ENCODE data around the gene PSMD1.

Gene PSMD1

GRCh38 chr2:231188506-231189170 lies 132.0 kb downstream of the PSMD1 start:
- Histone ChIP-seq H3K36me3 (ENCODE audit: insufficient read depth, low read length) (no peaks in the 10 kb centered on the region), H2AFZ (ENCODE audit: low read depth, low read length) (no peak overlapping the region), H3K4me1 (ENCODE audit: insufficient read depth, low read length) (no peaks in the 10 kb centered on the region), H3K79me2 (ENCODE audit: insufficient read depth, low read length) (no peaks in the 10 kb centered on the region), H3K9ac (ENCODE audit: low read depth, low read length) (no peak overlapping the region), H4K20me1 (ENCODE audit: insufficient read depth, low read length) (no peaks in the 10 kb centered on the region), H3K4me2 (ENCODE audit: insufficient read depth, low read length) (no peak overlapping the region), H3K27me3 (ENCODE audit: insufficient read depth, low read length, poor library complexity) (no peaks in the 10 kb centered on the region), H3K4me3 (ENCODE audit: low read depth in 1 of 2, low read length in 2 of 2) (no peak overlapping the region), H3K9me3 (ENCODE audit: insufficient read depth, low read length, severe bottlenecking) (no peaks in the 10 kb centered on the region), H3K27ac (ENCODE audit: low read length) (no peak overlapping the region)
- TF ChIP-seq CTCF (IDR thresholded peaks at IDR 0.05; ENCODE audit: borderline replicate concordance, extremely low read depth, low read length, poor library complexity, severe bottlenecking) (no peak), EZH2 (IDR thresholded peaks at IDR 0.05; ENCODE audit: borderline replicate concordance, low read depth, low read length, severe bottlenecking) (no peak)
- DNase-seq = no peak
- ATAC-seq (ENCODE audit: insufficient read depth, low read depth) = no peak

GRCh38 chr2:231189171-231189530 lies 132.5 kb downstream of the PSMD1 start:
- H3K4me3 ChIP-seq (ENCODE audit: low read depth in 1 of 2, low read length in 2 of 2) = no peak overlapping the region
- no peak overlapping the region for H3K9ac ChIP-seq (ENCODE audit: low read depth, low read length)
- no peak for DNase-seq
- no peaks in the 10 kb centered on the region for H3K9me3 ChIP-seq (ENCODE audit: insufficient read depth, low read length, severe bottlenecking)
- ATAC-seq (ENCODE audit: insufficient read depth, low read depth) = no peak
- H3K27me3 ChIP-seq (ENCODE audit: insufficient read depth, low read length, poor library complexity) = no peaks in the 10 kb centered on the region
- H3K4me1 ChIP-seq (ENCODE audit: insufficient read depth, low read length) = no peaks in the 10 kb centered on the region
- no peaks in the 10 kb centered on the region for H3K79me2 ChIP-seq (ENCODE audit: insufficient read depth, low read length)
- H2AFZ ChIP-seq (ENCODE audit: low read depth, low read length) = no peak overlapping the region
- H3K27ac ChIP-seq (ENCODE audit: low read length) = no peak overlapping the region
- H4K20me1 ChIP-seq (ENCODE audit: insufficient read depth, low read length) = no peaks in the 10 kb centered on the region
- TF ChIP-seq CTCF (IDR thresholded peaks at IDR 0.05; ENCODE audit: borderline replicate concordance, extremely low read depth, low read length, poor library complexity, severe bottlenecking) (no peak), EZH2 (IDR thresholded peaks at IDR 0.05; ENCODE audit: borderline replicate concordance, low read depth, low read length, severe bottlenecking) (no peak)
- no peaks in the 10 kb centered on the region for H3K36me3 ChIP-seq (ENCODE audit: insufficient read depth, low read length)
- H3K4me2 ChIP-seq (ENCODE audit: insufficient read depth, low read length) = no peak overlapping the region

GRCh38 chr2:231189571-231190495 lies 133.2 kb downstream of the PSMD1 start:
- H3K4me1 ChIP-seq (ENCODE audit: insufficient read depth, low read length) = no peaks in the 10 kb centered on the region
- no peak overlapping the region for H3K27ac ChIP-seq (ENCODE audit: low read length)
- no peaks in the 10 kb centered on the region for H3K36me3 ChIP-seq (ENCODE audit: insufficient read depth, low read length)
- no peak overlapping the region for H2AFZ ChIP-seq (ENCODE audit: low read depth, low read length)
- ATAC-seq (ENCODE audit: insufficient read depth, low read depth) = no peak
- H3K27me3 ChIP-seq (ENCODE audit: insufficient read depth, low read length, poor library complexity) = no peaks in the 10 kb centered on the region
- no peaks in the 10 kb centered on the region for H4K20me1 ChIP-seq (ENCODE audit: insufficient read depth, low read length)
- H3K79me2 ChIP-seq (ENCODE audit: insufficient read depth, low read length) = no peaks in the 10 kb centered on the region
- no peak overlapping the region for H3K4me2 ChIP-seq (ENCODE audit: insufficient read depth, low read length)
- H3K9me3 ChIP-seq (ENCODE audit: insufficient read depth, low read length, severe bottlenecking) = no peaks in the 10 kb centered on the region
- no peak overlapping the region for H3K9ac ChIP-seq (ENCODE audit: low read depth, low read length)
- TF ChIP-seq EZH2 (IDR thresholded peaks at IDR 0.05; ENCODE audit: borderline replicate concordance, low read depth, low read length, severe bottlenecking) (no peak), CTCF (IDR thresholded peaks at IDR 0.05; ENCODE audit: borderline replicate concordance, extremely low read depth, low read length, poor library complexity, severe bottlenecking) (no peak)
- H3K4me3 ChIP-seq (ENCODE audit: low read depth in 1 of 2, low read length in 2 of 2) = no peak overlapping the region
- DNase-seq = no peak

Measured in DND-41 (cell line).